Keratinocyte (primary cell): ENCODE measurements around the gene PARD3B. TPM values are rescaled to one million over a fixed set of nuclear protein-coding genes. Genes with fewer than 3 reads are reported as not detected.

ENCODE experiments used
- DNase-seq: peaks from one replicate; pipeline ENCODE4 v3.0.0-alpha.2; 2011; ENCODE audit warnings: low read depth, missing footprints, low spot score
- FAIRE-seq: peaks from 2 replicates; lab custom pipeline; 2011; peaks lifted over from hg19 to GRCh38; lab: Jason Lieb, UNC
- H2AFZ ChIP-seq: 2 replicates; pipeline ENCODE4 v1.6.0; 2012; ENCODE audit warnings: low read length, control low read depth, inconsistent platforms; ENCODE audit not compliant: control insufficient read depth
- H3K27ac ChIP-seq: 2 replicates; pipeline ENCODE4 v1.5.1; 2011; ENCODE audit warnings: low read length; ENCODE audit not compliant: control insufficient read depth, insufficient read depth
- H3K27me3 ChIP-seq: 3 replicates; pipeline ENCODE4 v1.6.0; 2011; ENCODE audit warnings: low read length; ENCODE audit not compliant: control insufficient read depth, insufficient read depth; ENCODE audit errors: extremely low read depth
- H3K36me3 ChIP-seq, 2 experiments: 2 replicates in 1 of 2; 3 replicates in 1 of 2; pipeline ENCODE4 v1.5.1; 2011; ENCODE audit warnings: low read length in 2 of 2, mild to moderate bottlenecking in 1 of 2; ENCODE audit not compliant: control insufficient read depth in 2 of 2, insufficient read depth in 2 of 2; ENCODE audit errors: extremely low read depth in 1 of 2
- H3K4me1 ChIP-seq: 3 replicates; pipeline ENCODE4 v1.5.1; 2011; ENCODE audit warnings: low read length; ENCODE audit not compliant: control insufficient read depth, insufficient read depth; ENCODE audit errors: extremely low read depth
- H3K4me2 ChIP-seq: 3 replicates; pipeline ENCODE4 v1.6.0; 2011; ENCODE audit warnings: low read depth, low read length; ENCODE audit not compliant: control insufficient read depth, insufficient read depth; ENCODE audit errors: extremely low read depth
- H3K4me3 ChIP-seq, 3 experiments: fragments of 200-600 bp in 1 of 3; sonication (generic) in 1 of 3; 2 replicates in 2 of 3; 3 replicates in 1 of 3; pipeline ENCODE4 v1.5.1; 2011 to 2016; ENCODE audit warnings: low read length in 3 of 3, mild to moderate bottlenecking in 3 of 3, control low read depth in 2 of 3, inconsistent platforms in 1 of 3, low read depth in 1 of 3, mixed read lengths in 1 of 3, mixed run types in 1 of 3, moderate library complexity in 1 of 3; ENCODE audit not compliant: control insufficient read depth in 2 of 3, insufficient read depth in 2 of 3; ENCODE audit errors: extremely low read depth in 1 of 3
- H3K79me2 ChIP-seq: 2 replicates; pipeline ENCODE4 v1.6.0; 2012; ENCODE audit warnings: low read length; ENCODE audit not compliant: control insufficient read depth, insufficient read depth
- H3K9ac ChIP-seq: 3 replicates; pipeline ENCODE4 v1.6.0; 2011; ENCODE audit warnings: low read length; ENCODE audit not compliant: control insufficient read depth, insufficient read depth; ENCODE audit errors: extremely low read depth
- H3K9me1 ChIP-seq: 3 replicates; pipeline ENCODE4 v1.6.0; 2011; ENCODE audit warnings: low read length; ENCODE audit not compliant: control insufficient read depth, insufficient read depth; ENCODE audit errors: extremely low read depth
- H3K9me3 ChIP-seq: 2 replicates; pipeline ENCODE4 v1.5.1; 2012; ENCODE audit warnings: low read depth, low read length; ENCODE audit not compliant: control insufficient read depth
- H4K20me1 ChIP-seq: 3 replicates; pipeline ENCODE4 v1.6.0; 2011; ENCODE audit warnings: low read length; ENCODE audit not compliant: control insufficient read depth, insufficient read depth; ENCODE audit errors: extremely low read depth
- EZH2 ChIP-seq: IDR thresholded peaks from one replicate; pipeline ENCODE4 v1.6.1; 2012; ENCODE audit warnings: inconsistent platforms, mild to moderate bottlenecking, low read length, moderate library complexity
- dilution Hi-C: fragments of 300-500 bp; cut with MboI; formaldehyde crosslinking; loops from one replicate; pipeline ENCODE4 v1.7.0; 2020; ENCODE audit warnings: low sequenced_read_pairs; ENCODE audit not compliant: extremely low pct_ligation_motif_present
- polyA plus RNA-seq, 5 experiments: library from polyadenylated mRNA; depleted of rRNA in 3 of 5; stranded (reverse) in 3 of 5; stranded (forward) in 1 of 5; unstranded in 1 of 5; fragments of >200 nt; gene quantifications; 1 replicate in 1 of 5; 2 replicates in 3 of 5; 3 replicates in 1 of 5; pipeline versions ENCODE4 v1.2.1 to v1.2.3, GENCODE V29; 2011 to 2012; ENCODE audit warnings: missing spikeins in 2 of 5, low read depth in 1 of 5, low replicate concordance in 1 of 5
- TF ChIP-seq, protein P1 (sequence below), 3 experiments: IDR thresholded peaks in 1 of 3; conservative IDR thresholded peaks in 1 of 3; optimal IDR thresholded peaks in 1 of 3; 2 replicates in 2 of 3; 3 replicates in 1 of 3; pipeline versions ENCODE3 to v1.5.1; 2011; ENCODE audit warnings: low read length in 3 of 3, mild to moderate bottlenecking in 3 of 3, moderate library complexity in 2 of 3, control low read depth in 1 of 3, inconsistent platforms in 1 of 3; ENCODE audit not compliant: insufficient read depth in 2 of 3; ENCODE audit errors: extremely low read depth in 1 of 3

PARD3B gene
- polyA plus RNA-seq, 1 donor (not counting 4 experiments of a cell fraction or from before 2014, with no cell fraction given): 1.2 TPM

DNA sequence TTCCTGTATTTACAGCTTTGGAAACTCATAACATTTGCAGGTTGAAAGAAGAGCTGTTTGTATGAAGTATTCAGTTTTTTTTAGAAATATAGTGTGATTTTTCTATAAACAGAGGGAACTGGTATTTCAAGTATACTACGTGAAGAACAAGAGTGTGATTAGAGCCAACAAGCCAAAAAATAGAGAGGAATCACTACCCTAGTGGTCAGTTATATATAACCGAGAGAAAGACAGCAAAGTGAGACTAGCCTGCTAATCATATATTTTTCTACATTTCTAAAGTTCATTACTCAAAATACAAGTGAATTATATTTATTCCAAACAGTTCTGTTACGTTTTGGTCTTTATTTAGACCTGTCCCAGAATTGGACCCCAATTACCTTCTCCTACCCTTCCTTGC lies 692.2 kb downstream of the PARD3B start:
- Histone ChIP-seq H4K20me1 (no peaks in the 10 kb centered on the region), H3K27me3 (no peaks in the 10 kb centered on the region), H3K36me3 (no peaks in the 10 kb centered on the region), H3K79me2 (no peaks in the 10 kb centered on the region), H3K4me1 (peaks cover 10% of the 10 kb centered on the region), H3K27ac (no peak overlapping the region), H3K9me1 (no peaks in the 10 kb centered on the region), H3K9ac (no peak overlapping the region), H3K4me2 (no peak overlapping the region), H3K9me3 (no peaks in the 10 kb centered on the region), H3K4me3 (no peak overlapping the region), H2AFZ (no peak overlapping the region)
- no peak for FAIRE-seq
- dilution Hi-C loops: no loop called here
- DNase-seq: no peak
- TF ChIP-seq, protein P1, sequence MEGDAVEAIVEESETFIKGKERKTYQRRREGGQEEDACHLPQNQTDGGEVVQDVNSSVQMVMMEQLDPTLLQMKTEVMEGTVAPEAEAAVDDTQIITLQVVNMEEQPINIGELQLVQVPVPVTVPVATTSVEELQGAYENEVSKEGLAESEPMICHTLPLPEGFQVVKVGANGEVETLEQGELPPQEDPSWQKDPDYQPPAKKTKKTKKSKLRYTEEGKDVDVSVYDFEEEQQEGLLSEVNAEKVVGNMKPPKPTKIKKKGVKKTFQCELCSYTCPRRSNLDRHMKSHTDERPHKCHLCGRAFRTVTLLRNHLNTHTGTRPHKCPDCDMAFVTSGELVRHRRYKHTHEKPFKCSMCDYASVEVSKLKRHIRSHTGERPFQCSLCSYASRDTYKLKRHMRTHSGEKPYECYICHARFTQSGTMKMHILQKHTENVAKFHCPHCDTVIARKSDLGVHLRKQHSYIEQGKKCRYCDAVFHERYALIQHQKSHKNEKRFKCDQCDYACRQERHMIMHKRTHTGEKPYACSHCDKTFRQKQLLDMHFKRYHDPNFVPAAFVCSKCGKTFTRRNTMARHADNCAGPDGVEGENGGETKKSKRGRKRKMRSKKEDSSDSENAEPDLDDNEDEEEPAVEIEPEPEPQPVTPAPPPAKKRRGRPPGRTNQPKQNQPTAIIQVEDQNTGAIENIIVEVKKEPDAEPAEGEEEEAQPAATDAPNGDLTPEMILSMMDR (optimal IDR thresholded peaks at IDR 0.05 in 1 of 3, IDR thresholded peaks at IDR 0.05 in 1 of 3, conservative IDR thresholded peaks at IDR 0.05 in 1 of 3; ENCODE audit: extremely low read depth in 1 of 3, insufficient read depth in 2 of 3, low read length in 3 of 3): no peak
- TF ChIP-seq EZH2: no peak

DNA sequence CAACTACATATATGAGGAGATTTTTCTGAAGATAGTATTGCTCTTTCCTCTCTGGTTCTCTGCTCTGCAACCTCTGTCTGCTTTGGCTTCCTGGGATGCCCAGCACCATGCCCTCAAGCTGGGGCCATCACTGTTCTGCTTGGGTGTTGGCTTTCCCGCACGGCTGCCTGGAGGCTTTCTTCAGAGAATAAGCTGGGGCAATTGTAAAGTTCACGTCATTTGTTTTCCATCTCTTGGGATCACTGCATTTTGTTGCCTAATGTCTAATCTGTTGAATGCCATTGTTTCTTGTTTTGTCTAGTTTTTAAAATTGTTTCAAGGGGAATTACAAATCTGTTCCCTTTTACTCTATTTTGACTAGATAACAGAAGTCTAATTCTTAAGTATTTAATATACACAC lies 699.7 kb downstream of the PARD3B start:
- no peaks in the 10 kb centered on the region for H3K27me3 ChIP-seq

More for the DNA sequence above, 699.7 kb downstream of the PARD3B start:
- FAIRE-seq: no peak
- Histone ChIP-seq H3K9ac (no peak overlapping the region), H3K36me3 (no peaks in the 10 kb centered on the region), H3K79me2 (no peaks in the 10 kb centered on the region), H4K20me1 (no peaks in the 10 kb centered on the region), H3K4me2 (no peak overlapping the region), H3K9me1 (no peaks in the 10 kb centered on the region), H3K9me3 (no peaks in the 10 kb centered on the region), H2AFZ (peak overlapping the region; percentile 43), H3K4me1 (peaks cover 3% of the 10 kb centered on the region), H3K27ac (no peak overlapping the region), H3K4me3 (no peak overlapping the region)
- dilution Hi-C loops: no loop called here
- no peak for DNase-seq
- TF ChIP-seq EZH2: no peak
- TF ChIP-seq, protein P1 (optimal IDR thresholded peaks at IDR 0.05 in 1 of 3, IDR thresholded peaks at IDR 0.05 in 1 of 3, conservative IDR thresholded peaks at IDR 0.05 in 1 of 3; ENCODE audit: extremely low read depth in 1 of 3, insufficient read depth in 2 of 3, low read length in 3 of 3): no peak
